ENCODE results near the gene PIK3C2A.
A peak's percentile ranks its signal among the peaks of the same experiment; 100 is the strongest.
"Not testable (repeated sequence)": the region's sequence is repeated elsewhere in the genome, so short reads cannot be mapped to it uniquely, and the experiment has no call there.

The PIK3C2A gene

GRCh38 chr11:17240780-17241179 is 33.0 kb upstream of the PIK3C2A start:
- no peaks in the 10 kb centered on the region for H3K79me2 ChIP-seq (ENCODE audit: control insufficient read depth, insufficient read depth, low read length, poor library complexity)
- no peak for DNase-seq
- H4K91ac ChIP-seq (ENCODE audit: low read depth, low read length) = no peak overlapping the region
- no peak overlapping the region for H3K23ac ChIP-seq (ENCODE audit: low read length)
- peaks cover 0 to 2% of the 10 kb centered on the region in 2 experiments for H3K4me1 ChIP-seq (ENCODE audit: control insufficient read depth in 1 of 2, insufficient read depth in 2 of 2, low read length in 2 of 2)
- H3K9ac ChIP-seq (ENCODE audit: low read length) = no peak overlapping the region
- H2BK120ac ChIP-seq (ENCODE audit: insufficient read depth, low read length, poor library complexity) = no peak overlapping the region
- H4K12ac ChIP-seq (ENCODE audit: low read depth, low read length) = no peak overlapping the region
- H2AFZ ChIP-seq (ENCODE audit: insufficient read depth, low read length, poor library complexity) = no peak overlapping the region
- H3K79me1 ChIP-seq (ENCODE audit: low read length) = peaks cover 3% of the 10 kb centered on the region
- no peak overlapping the region for H2BK5ac ChIP-seq (ENCODE audit: low read depth, low read length, poor library complexity)
- no peak overlapping the region for H3K27ac ChIP-seq (ENCODE audit: low read depth, low read length)
- no peaks in the 10 kb centered on the region for H3K36me3 ChIP-seq (ENCODE audit: control insufficient read depth in 1 of 2, insufficient read depth in 2 of 2, low read length in 2 of 2)
- no peak overlapping the region for H3K18ac ChIP-seq (ENCODE audit: low read length)
- no peak overlapping the region for H3K14ac ChIP-seq (ENCODE audit: low read length)
- H3K4me2 ChIP-seq (ENCODE audit: low read length) = no peak overlapping the region
- no peaks in the 10 kb centered on the region for H3K27me3 ChIP-seq (ENCODE audit: insufficient read depth, low read length)
- no peak overlapping the region for H2AK5ac ChIP-seq (ENCODE audit: low read length)
- H3K9me3 ChIP-seq (ENCODE audit: insufficient read depth, low read depth, low read length) = no peaks in the 10 kb centered on the region
- no peak overlapping the region for H4K8ac ChIP-seq (ENCODE audit: low read depth, low read length)
- H3K4ac ChIP-seq (ENCODE audit: low read depth, low read length) = no peak overlapping the region
- H3K4me3 ChIP-seq (ENCODE audit: low read depth, low read length) = no peak overlapping the region
- no peak overlapping the region for H2BK12ac ChIP-seq (ENCODE audit: low read length)

GRCh38 chr11:17239927-17240326 is 32.1 kb upstream of the PIK3C2A start:
- H3K4ac ChIP-seq (ENCODE audit: low read depth, low read length) = not testable (repeated sequence)

GRCh38 chr11:17238377-17238776 is 30.6 kb upstream of the PIK3C2A start:
- H4K12ac ChIP-seq (ENCODE audit: low read depth, low read length) = no peak overlapping the region
- H2AK5ac ChIP-seq (ENCODE audit: low read length) = no peak overlapping the region
- H2BK12ac ChIP-seq (ENCODE audit: low read length) = no peak overlapping the region
- H4K8ac ChIP-seq (ENCODE audit: low read depth, low read length) = no peak overlapping the region
- no peak overlapping the region for H2AFZ ChIP-seq (ENCODE audit: insufficient read depth, low read length, poor library complexity)
- DNase-seq = peak in 1 of 2 donors; percentile 57
- H3K9ac ChIP-seq (ENCODE audit: low read length) = no peak overlapping the region
- H3K79me2 ChIP-seq (ENCODE audit: control insufficient read depth, insufficient read depth, low read length, poor library complexity) = no peaks in the 10 kb centered on the region
- H3K27ac ChIP-seq (ENCODE audit: low read depth, low read length) = no peak overlapping the region
- H3K79me1 ChIP-seq (ENCODE audit: low read length) = no peaks in the 10 kb centered on the region
- no peaks in the 10 kb centered on the region for H3K36me3 ChIP-seq (ENCODE audit: control insufficient read depth in 1 of 2, insufficient read depth in 2 of 2, low read length in 2 of 2)
- H3K9me3 ChIP-seq (ENCODE audit: insufficient read depth, low read depth, low read length) = no peaks in the 10 kb centered on the region
- H3K27me3 ChIP-seq (ENCODE audit: insufficient read depth, low read length) = no peaks in the 10 kb centered on the region
- H3K4me1 ChIP-seq (ENCODE audit: control insufficient read depth in 1 of 2, insufficient read depth in 2 of 2, low read length in 2 of 2) = peaks cover 0 to 2% of the 10 kb centered on the region in 2 experiments
- H2BK5ac ChIP-seq (ENCODE audit: low read depth, low read length, poor library complexity) = no peak overlapping the region
- H4K91ac ChIP-seq (ENCODE audit: low read depth, low read length) = no peak overlapping the region
- H3K14ac ChIP-seq (ENCODE audit: low read length) = no peak overlapping the region
- WGBS (ENCODE audit: extremely low coverage, insufficient coverage, insufficient read length) = no CpG with 5 or more reads among the region's 3 CpGs
- H3K4me3 ChIP-seq (ENCODE audit: low read depth, low read length) = no peak overlapping the region
- H3K4ac ChIP-seq (ENCODE audit: low read depth, low read length) = no peak overlapping the region
- no peak overlapping the region for H3K4me2 ChIP-seq (ENCODE audit: low read length)
- no peak overlapping the region for H3K18ac ChIP-seq (ENCODE audit: low read length)
- H2BK120ac ChIP-seq (ENCODE audit: insufficient read depth, low read length, poor library complexity) = no peak overlapping the region
- no peak overlapping the region for H3K23ac ChIP-seq (ENCODE audit: low read length)

More at GRCh38 chr11:17239927-17240326, 32.1 kb upstream of the PIK3C2A start:
- H3K4me2 ChIP-seq (ENCODE audit: low read length); H3K23ac ChIP-seq (ENCODE audit: low read length); DNase-seq; H3K4me1 ChIP-seq (ENCODE audit: control insufficient read depth in 1 of 2, insufficient read depth in 2 of 2, low read length in 2 of 2); H4K91ac ChIP-seq (ENCODE audit: low read depth, low read length); H3K27me3 ChIP-seq (ENCODE audit: insufficient read depth, low read length); H3K18ac ChIP-seq (ENCODE audit: low read length); H3K36me3 ChIP-seq (ENCODE audit: control insufficient read depth in 1 of 2, insufficient read depth in 2 of 2, low read length in 2 of 2); H3K9me3 ChIP-seq (ENCODE audit: insufficient read depth, low read depth, low read length); H3K9ac ChIP-seq (ENCODE audit: low read length); H3K79me1 ChIP-seq (ENCODE audit: low read length); H2AFZ ChIP-seq (ENCODE audit: insufficient read depth, low read length, poor library complexity); H4K8ac ChIP-seq (ENCODE audit: low read depth, low read length); H3K4me3 ChIP-seq (ENCODE audit: low read depth, low read length); H2AK5ac ChIP-seq (ENCODE audit: low read length); H2BK12ac ChIP-seq (ENCODE audit: low read length); H3K79me2 ChIP-seq (ENCODE audit: control insufficient read depth, insufficient read depth, low read length, poor library complexity); H3K27ac ChIP-seq (ENCODE audit: low read depth, low read length); H3K14ac ChIP-seq (ENCODE audit: low read length); H2BK120ac ChIP-seq (ENCODE audit: insufficient read depth, low read length, poor library complexity); H2BK5ac ChIP-seq (ENCODE audit: low read depth, low read length, poor library complexity); H4K12ac ChIP-seq (ENCODE audit: low read depth, low read length): not testable (repeated sequence)
- WGBS (ENCODE audit: extremely low coverage, insufficient coverage, insufficient read length) = no CpG with 5 or more reads among the region's 4 CpGs

GRCh38 chr11:17233101-17233500 is 25.3 kb upstream of the PIK3C2A start:
- no peak overlapping the region for H2AK5ac ChIP-seq (ENCODE audit: low read length)
- H3K79me2 ChIP-seq (ENCODE audit: control insufficient read depth, insufficient read depth, low read length, poor library complexity) = no peaks in the 10 kb centered on the region
- H4K12ac ChIP-seq (ENCODE audit: low read depth, low read length) = no peak overlapping the region
- H2BK120ac ChIP-seq (ENCODE audit: insufficient read depth, low read length, poor library complexity) = no peak overlapping the region
- H3K36me3 ChIP-seq (ENCODE audit: control insufficient read depth in 1 of 2, insufficient read depth in 2 of 2, low read length in 2 of 2) = no peaks in the 10 kb centered on the region
- no peak overlapping the region for H2BK5ac ChIP-seq (ENCODE audit: low read depth, low read length, poor library complexity)
- no peak overlapping the region for H4K91ac ChIP-seq (ENCODE audit: low read depth, low read length)
- H3K4me2 ChIP-seq (ENCODE audit: low read length) = no peak overlapping the region
- no peak overlapping the region for H3K4ac ChIP-seq (ENCODE audit: low read depth, low read length)
- no peak overlapping the region for H4K8ac ChIP-seq (ENCODE audit: low read depth, low read length)
- H3K4me1 ChIP-seq (ENCODE audit: control insufficient read depth in 1 of 2, insufficient read depth in 2 of 2, low read length in 2 of 2) = no peaks in the 10 kb centered on the region
- H3K79me1 ChIP-seq (ENCODE audit: low read length) = no peaks in the 10 kb centered on the region
- no peak overlapping the region for H2BK12ac ChIP-seq (ENCODE audit: low read length)
- no peak overlapping the region for H2AFZ ChIP-seq (ENCODE audit: insufficient read depth, low read length, poor library complexity)
- H3K27ac ChIP-seq (ENCODE audit: low read depth, low read length) = no peak overlapping the region
- no peaks in the 10 kb centered on the region for H3K27me3 ChIP-seq (ENCODE audit: insufficient read depth, low read length)
- H3K9ac ChIP-seq (ENCODE audit: low read length) = no peak overlapping the region
- H3K9me3 ChIP-seq (ENCODE audit: insufficient read depth, low read depth, low read length) = no peaks in the 10 kb centered on the region
- H3K18ac ChIP-seq (ENCODE audit: low read length) = no peak overlapping the region
- no peak for DNase-seq
- no peak overlapping the region for H3K14ac ChIP-seq (ENCODE audit: low read length)
- H3K23ac ChIP-seq (ENCODE audit: low read length) = no peak overlapping the region
- H3K4me3 ChIP-seq (ENCODE audit: low read depth, low read length) = no peak overlapping the region
